ENCODE results near the gene C10orf105.

DNA sequence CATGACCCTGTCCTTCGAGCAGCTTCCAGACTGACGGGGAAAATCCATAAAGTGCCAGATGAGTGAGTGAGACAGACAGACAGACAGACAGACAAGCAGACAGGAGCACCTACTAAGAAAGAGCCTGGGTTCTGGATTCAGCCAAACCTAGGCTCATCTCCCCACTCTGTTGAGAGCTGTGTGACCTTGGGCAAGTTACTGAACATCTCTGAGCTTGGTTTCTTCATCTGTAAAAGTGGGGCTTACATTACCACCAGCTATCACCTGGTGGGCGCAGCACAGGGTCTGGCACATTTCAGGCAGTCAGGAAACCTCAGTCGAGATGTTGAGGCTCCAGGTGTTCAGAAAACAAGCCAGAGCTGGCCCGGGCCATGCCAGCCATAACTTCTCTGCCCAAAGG is 37.6 kb downstream of the C10orf105 start:
- TF ChIP-seq, protein P1, sequence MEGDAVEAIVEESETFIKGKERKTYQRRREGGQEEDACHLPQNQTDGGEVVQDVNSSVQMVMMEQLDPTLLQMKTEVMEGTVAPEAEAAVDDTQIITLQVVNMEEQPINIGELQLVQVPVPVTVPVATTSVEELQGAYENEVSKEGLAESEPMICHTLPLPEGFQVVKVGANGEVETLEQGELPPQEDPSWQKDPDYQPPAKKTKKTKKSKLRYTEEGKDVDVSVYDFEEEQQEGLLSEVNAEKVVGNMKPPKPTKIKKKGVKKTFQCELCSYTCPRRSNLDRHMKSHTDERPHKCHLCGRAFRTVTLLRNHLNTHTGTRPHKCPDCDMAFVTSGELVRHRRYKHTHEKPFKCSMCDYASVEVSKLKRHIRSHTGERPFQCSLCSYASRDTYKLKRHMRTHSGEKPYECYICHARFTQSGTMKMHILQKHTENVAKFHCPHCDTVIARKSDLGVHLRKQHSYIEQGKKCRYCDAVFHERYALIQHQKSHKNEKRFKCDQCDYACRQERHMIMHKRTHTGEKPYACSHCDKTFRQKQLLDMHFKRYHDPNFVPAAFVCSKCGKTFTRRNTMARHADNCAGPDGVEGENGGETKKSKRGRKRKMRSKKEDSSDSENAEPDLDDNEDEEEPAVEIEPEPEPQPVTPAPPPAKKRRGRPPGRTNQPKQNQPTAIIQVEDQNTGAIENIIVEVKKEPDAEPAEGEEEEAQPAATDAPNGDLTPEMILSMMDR (conservative IDR thresholded peaks at IDR 0.05 in 1 of 2, IDR thresholded peaks at IDR 0.05 in 1 of 2; ENCODE audit: low read depth in 1 of 2, low read length in 2 of 2) = no peak
- no peak for TF ChIP-seq EZH2 (IDR thresholded peaks at IDR 0.05; ENCODE audit: low read length, missing control alignments)

Data from fibroblast of lung (primary cell).